Naive thymus-derived CD4-positive, alpha-beta T cell (primary cell): ENCODE results near the gene TACC2. TPM values are rescaled to one million over a fixed set of nuclear protein-coding genes. Genes with fewer than 3 reads are reported as not detected.

Experiments used
- ATAC-seq: fragments of 150-1000 bp; cut with Tn5 transposase; 2 replicates; pipeline ENCODE4 v1.10.0; 2021; ENCODE audit warnings: mild to moderate bottlenecking, moderate library complexity
- CTCF ChIA-PET: fragments of 350-600 bp; sonication (Branson Sonifier 250); formaldehyde crosslinking; loops from one replicate; lab custom pipeline; 2021; ENCODE audit warnings: antibody characterized with exemption; lab: Charles Lee
- POLR2A ChIA-PET: fragments of 350-600 bp; sonication (Branson Sonifier 250); formaldehyde crosslinking; loops from one replicate; lab custom pipeline; 2021; ENCODE audit warnings: antibody characterized with exemption, inconsistent platforms; lab: Charles Lee
- DNase-seq, 9 donors: peaks; one replicate each; pipeline versions ENCODE4 v3.0.0 to v3.0.0-alpha.2; 2020 to 2022; ENCODE audit warnings: mixed read lengths in 1 of 9
- H3K27ac ChIP-seq: one replicate; pipeline ENCODE4 v1.7.0; 2013; ENCODE audit warnings: mild to moderate bottlenecking, low read depth, low read length, moderate library complexity
- H3K27me3 ChIP-seq, 2 donors: one replicate each; pipeline ENCODE4 v1.7.0; 2013; ENCODE audit warnings: low read length in 2 of 2, mild to moderate bottlenecking in 2 of 2, moderate library complexity in 2 of 2; ENCODE audit not compliant: control insufficient read depth in 2 of 2, insufficient read depth in 2 of 2
- H3K36me3 ChIP-seq, 3 experiments: 1 replicate in 2 of 3; 2 replicates in 1 of 3; pipeline ENCODE4 v1.7.0; 2013; ENCODE audit warnings: low read length in 3 of 3, mild to moderate bottlenecking in 3 of 3, moderate library complexity in 1 of 3; ENCODE audit not compliant: insufficient read depth in 3 of 3, control insufficient read depth in 2 of 3
- H3K4me1 ChIP-seq, 2 donors: one replicate each; pipeline ENCODE4 v1.7.0; 2013; ENCODE audit warnings: low read length in 2 of 2, mild to moderate bottlenecking in 2 of 2, moderate library complexity in 1 of 2; ENCODE audit not compliant: control insufficient read depth in 2 of 2, insufficient read depth in 2 of 2
- H3K4me3 ChIP-seq: 2 replicates; pipeline ENCODE4 v1.7.0; 2013; ENCODE audit warnings: mild to moderate bottlenecking, low read length
- H3K9me3 ChIP-seq, 3 experiments: 1 replicate in 2 of 3; 2 replicates in 1 of 3; pipeline ENCODE4 v1.7.0; 2013; ENCODE audit warnings: low read length in 3 of 3; ENCODE audit not compliant: control insufficient read depth in 2 of 3
- H3K27ac Mint-ChIP-seq, 9 donors: one replicate each; pipeline ENCODE4 v1.8.0; 2020 to 2022; ENCODE audit warnings: mixed read lengths in 9 of 9, mild to moderate bottlenecking in 8 of 9, moderate library complexity in 5 of 9, inconsistent platforms in 2 of 9
- H3K27me3 Mint-ChIP-seq, 5 donors: one replicate each; pipeline ENCODE4 v1.8.0; 2021 to 2022; ENCODE audit warnings: mixed read lengths in 5 of 5, mild to moderate bottlenecking in 1 of 5
- H3K36me3 Mint-ChIP-seq, 5 donors: one replicate each; pipeline ENCODE4 v1.8.0; 2020 to 2022; ENCODE audit warnings: mixed read lengths in 5 of 5, mild to moderate bottlenecking in 3 of 5, inconsistent platforms in 1 of 5
- H3K4me1 Mint-ChIP-seq, 7 donors: one replicate each; pipeline ENCODE4 v1.8.0; 2020 to 2022; ENCODE audit warnings: mixed read lengths in 7 of 7, mild to moderate bottlenecking in 3 of 7, inconsistent platforms in 1 of 7
- H3K4me3 Mint-ChIP-seq, 10 donors: one replicate each; pipeline ENCODE4 v1.8.0; 2020 to 2022; ENCODE audit warnings: mild to moderate bottlenecking in 10 of 10, mixed read lengths in 10 of 10, moderate library complexity in 6 of 10, inconsistent platforms in 2 of 10
- H3K9me3 Mint-ChIP-seq, 11 donors: one replicate each; pipeline ENCODE4 v1.8.0; 2020 to 2022; ENCODE audit warnings: mixed read lengths in 11 of 11, mild to moderate bottlenecking in 4 of 11, inconsistent platforms in 1 of 11, moderate library complexity in 1 of 11
- intact Hi-C, 2 donors: fragments of 100-400 bp; cut with micrococcal nuclease; formaldehyde crosslinking; loops; one replicate each; pipeline ENCODE4 v1.15.1; 2023
- polyA plus RNA-seq, 2 donors: library from polyadenylated mRNA; unstranded; fragments of 300-500 nt; fragmentation: Illumina TruSeq; gene quantifications; one replicate each; pipeline ENCODE4 v1.2.3, GENCODE V29; 2021
- total RNA-seq, 6 experiments: library from RNA in 5 of 6; stranded (reverse) in 5 of 6; gene quantifications; 1 replicate in 5 of 6; 2 replicates in 1 of 6; pipeline ENCODE4 v1.2.3 and lab custom pipeline; 2021 to 2026

Gene TACC2
- total and polyA plus RNA-seq, 7 experiments from 2014 or later = 0.16 TPM; not detected in 6

DNA sequence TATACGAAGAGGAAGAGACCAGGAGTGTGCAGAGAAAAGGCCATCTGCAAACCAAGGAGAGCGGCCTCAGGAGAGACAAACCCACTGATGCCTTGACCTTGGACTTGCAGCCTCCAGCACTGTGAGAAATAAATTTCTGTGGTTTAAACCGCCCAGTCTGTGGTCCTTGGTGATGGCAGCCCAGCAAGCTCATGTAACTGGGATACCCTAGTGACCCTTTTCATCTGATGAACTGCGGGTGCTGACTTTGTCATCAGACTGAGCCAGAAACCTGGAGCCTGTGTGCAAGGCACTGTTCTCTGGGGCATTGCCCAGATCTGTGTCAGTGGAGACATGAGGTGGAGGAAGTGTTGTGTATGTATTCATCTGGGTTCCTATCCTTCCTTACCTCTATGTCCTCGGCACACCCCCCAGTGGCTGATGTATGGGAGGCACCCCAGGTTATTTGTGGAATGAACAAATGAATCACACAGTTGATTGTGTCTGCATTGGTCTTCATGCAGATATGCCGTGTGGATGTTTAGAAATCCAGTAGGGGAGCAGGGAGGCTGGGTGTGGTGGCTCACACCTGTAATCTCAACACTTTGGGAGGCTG lies 217.6 kb downstream of the TACC2 start:
- no peak for DNase-seq
- H3K9me3 ChIP-seq = no peaks in the 10 kb centered on the region
- H3K4me3 Mint-ChIP-seq = no peak overlapping the region
- no peaks in the 10 kb centered on the region for H3K4me1 Mint-ChIP-seq
- no peaks in the 10 kb centered on the region for H3K27me3 ChIP-seq
- peaks cover 0 to 11% (median 3%) of the 10 kb centered on the region in 5 donors for H3K27me3 Mint-ChIP-seq
- intact Hi-C loops = no loop called here
- no peak overlapping the region for H3K27ac Mint-ChIP-seq
- no peaks in the 10 kb centered on the region for H3K36me3 ChIP-seq
- no peak for ATAC-seq
- no peak overlapping the region for H3K27ac ChIP-seq
- H3K36me3 Mint-ChIP-seq = no peaks in the 10 kb centered on the region
- H3K4me1 ChIP-seq = no peaks in the 10 kb centered on the region
- no peak overlapping the region for H3K4me3 ChIP-seq
- H3K9me3 Mint-ChIP-seq = peaks cover 0 to 8% (median 0%) of the 10 kb centered on the region in 11 donors
- ChIA-PET CTCF (no interaction called here), POLR2A (no interaction called here)

DNA sequence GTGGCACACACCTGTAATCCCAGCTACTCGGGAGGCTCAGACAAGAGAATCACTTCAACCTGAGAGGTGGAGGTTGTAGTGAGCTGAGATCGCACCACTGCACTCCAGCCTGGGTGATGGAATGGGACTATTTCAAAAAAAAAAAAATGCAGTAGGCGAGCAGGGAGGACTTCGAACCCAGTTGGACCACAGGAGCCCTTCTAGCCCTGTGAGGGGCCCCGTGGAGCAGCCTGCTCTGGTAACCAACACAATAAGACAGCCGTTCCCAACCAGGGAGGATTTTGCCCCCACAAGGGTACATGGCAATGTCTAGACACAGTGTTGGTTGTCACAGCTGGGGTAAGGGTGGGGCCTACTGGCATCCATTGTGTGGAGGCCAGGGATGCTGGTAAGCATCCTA lies 218.2 kb downstream of the TACC2 start:
- Mint-ChIP-seq H3K27me3 (peaks cover 0 to 11% (median 3%) of the 10 kb centered on the region in 5 donors), H3K9me3 (peaks cover 0 to 8% (median 0%) of the 10 kb centered on the region in 11 donors), H3K27ac (no peak overlapping the region), H3K4me3 (no peak overlapping the region), H3K4me1 (no peaks in the 10 kb centered on the region), H3K36me3 (no peaks in the 10 kb centered on the region)
- Histone ChIP-seq H3K4me3 (no peak overlapping the region), H3K9me3 (no peaks in the 10 kb centered on the region), H3K27me3 (no peaks in the 10 kb centered on the region), H3K36me3 (no peaks in the 10 kb centered on the region), H3K4me1 (no peaks in the 10 kb centered on the region), H3K27ac (no peak overlapping the region)
- ChIA-PET POLR2A (no interaction called here), CTCF (no interaction called here)
- no peak for DNase-seq
- ATAC-seq = no peak
- intact Hi-C loops = no loop called here

DNA sequence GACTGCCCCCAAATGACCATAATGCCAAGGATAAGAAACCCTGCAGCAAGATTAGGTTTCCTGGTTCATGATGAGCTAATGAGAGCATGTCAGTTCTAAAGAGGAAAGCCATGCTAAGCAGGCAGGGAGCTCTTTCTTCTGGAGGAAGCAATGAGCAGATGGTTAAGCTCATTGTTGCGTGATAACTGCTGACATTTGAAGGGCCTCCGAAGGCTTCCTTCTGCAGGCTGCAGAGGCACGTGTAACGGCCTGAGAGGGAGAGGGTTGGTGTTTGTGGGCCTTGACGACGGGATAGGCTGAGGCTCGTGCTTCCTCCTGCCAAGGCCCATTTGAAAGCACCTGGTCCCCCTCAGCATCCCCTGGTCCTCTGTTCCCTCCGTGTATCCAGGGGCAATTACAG lies 218.6 kb downstream of the TACC2 start:
- H3K4me1 Mint-ChIP-seq = no peaks in the 10 kb centered on the region
- CTCF ChIA-PET = no interaction called here
- peaks cover 0 to 8% (median 0%) of the 10 kb centered on the region in 11 donors for H3K9me3 Mint-ChIP-seq
- peaks cover 0 to 11% (median 3%) of the 10 kb centered on the region in 5 donors for H3K27me3 Mint-ChIP-seq
- H3K9me3 ChIP-seq = no peaks in the 10 kb centered on the region
- ATAC-seq = no peak
- no peak for DNase-seq
- no peak overlapping the region for H3K4me3 ChIP-seq
- no peaks in the 10 kb centered on the region for H3K36me3 Mint-ChIP-seq
- no peaks in the 10 kb centered on the region for H3K27me3 ChIP-seq
- H3K27ac Mint-ChIP-seq = no peak overlapping the region
- no peaks in the 10 kb centered on the region for H3K36me3 ChIP-seq
- H3K4me3 Mint-ChIP-seq = no peak overlapping the region
- H3K4me1 ChIP-seq = no peaks in the 10 kb centered on the region
- POLR2A ChIA-PET = no interaction called here
- no peak overlapping the region for H3K27ac ChIP-seq
- intact Hi-C loops = no loop called here

DNA sequence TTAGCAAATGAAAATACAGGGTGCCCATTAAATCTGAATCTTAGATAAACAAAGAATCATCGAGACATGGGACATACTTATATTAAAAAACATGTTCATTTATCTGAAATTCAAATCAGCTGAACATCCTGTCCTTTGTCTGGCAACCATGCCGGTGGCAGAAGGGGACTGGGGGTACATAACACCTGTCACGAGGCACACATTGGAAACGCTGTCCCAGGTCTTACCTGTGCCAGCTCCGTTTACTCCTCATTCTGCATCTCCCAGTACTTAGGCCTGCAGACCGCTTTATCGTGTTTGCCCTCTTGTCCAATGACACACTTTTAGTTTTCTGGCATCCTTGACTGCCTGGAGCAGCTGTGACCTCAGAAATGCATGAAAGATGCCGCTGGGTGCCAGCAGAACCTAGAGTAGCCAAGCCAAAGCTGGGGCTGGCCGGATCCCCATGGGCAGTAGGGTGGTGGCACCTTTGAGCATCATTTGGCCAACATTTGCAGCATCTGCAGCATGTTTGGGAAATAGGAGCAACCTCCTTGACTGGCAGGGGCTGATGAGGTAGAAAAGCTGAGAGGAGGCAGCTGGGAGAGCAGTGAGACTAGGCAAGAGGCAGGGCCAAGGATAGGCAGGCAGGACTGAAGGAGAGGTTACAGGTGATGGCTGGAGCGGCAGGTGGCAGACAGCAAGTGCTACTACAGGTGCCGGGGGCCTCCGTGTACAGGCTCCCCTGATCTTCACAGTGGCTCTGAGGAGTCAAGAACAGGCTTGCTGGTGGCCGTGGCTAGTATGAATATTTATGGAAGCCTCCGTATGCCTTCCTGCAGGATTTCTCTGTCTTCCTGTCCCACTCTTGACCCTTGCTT lies 219.8 kb downstream of the TACC2 start:
- no peaks in the 10 kb centered on the region for H3K36me3 Mint-ChIP-seq

DNA sequence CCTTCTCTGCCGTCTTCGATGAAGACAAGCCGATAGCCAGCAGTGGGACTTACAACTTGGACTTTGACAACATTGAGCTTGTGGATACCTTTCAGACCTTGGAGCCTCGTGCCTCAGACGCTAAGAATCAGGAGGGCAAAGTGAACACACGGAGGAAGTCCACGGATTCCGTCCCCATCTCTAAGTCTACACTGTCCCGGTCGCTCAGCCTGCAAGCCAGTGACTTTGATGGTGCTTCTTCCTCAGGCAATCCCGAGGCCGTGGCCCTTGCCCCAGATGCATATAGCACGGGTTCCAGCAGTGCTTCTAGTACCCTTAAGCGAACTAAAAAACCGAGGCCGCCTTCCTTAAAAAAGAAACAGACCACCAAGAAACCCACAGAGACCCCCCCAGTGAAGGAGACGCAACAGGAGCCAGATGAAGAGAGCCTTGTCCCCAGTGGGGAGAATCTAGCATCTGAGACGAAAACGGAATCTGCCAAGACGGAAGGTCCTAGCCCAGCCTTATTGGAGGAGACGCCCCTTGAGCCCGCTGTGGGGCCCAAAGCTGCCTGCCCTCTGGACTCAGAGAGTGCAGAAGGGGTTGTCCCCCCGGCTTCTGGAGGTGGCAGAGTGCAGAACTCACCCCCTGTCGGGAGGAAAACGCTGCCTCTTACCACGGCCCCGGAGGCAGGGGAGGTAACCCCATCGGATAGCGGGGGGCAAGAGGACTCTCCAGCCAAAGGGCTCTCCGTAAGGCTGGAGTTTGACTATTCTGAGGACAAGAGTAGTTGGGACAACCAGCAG lies 221.7 kb downstream of the TACC2 start:
- H3K9me3 ChIP-seq = no peaks in the 10 kb centered on the region
- ChIA-PET POLR2A (no interaction called here), CTCF (interaction anchor here (0.6 kb wide), 1 partner anchor 22 kb away, joined by 5 read pairs; no protein-coding TSS in a partner anchor)
- no peaks in the 10 kb centered on the region for H3K36me3 ChIP-seq
- H3K27ac ChIP-seq = no peak overlapping the region
- Mint-ChIP-seq H3K36me3 (no peaks in the 10 kb centered on the region), H3K4me3 (no peak overlapping the region), H3K27me3 (peaks cover 0 to 18% (median 4%) of the 10 kb centered on the region in 5 donors), H3K4me1 (no peaks in the 10 kb centered on the region), H3K27ac (no peak overlapping the region), H3K9me3 (peaks cover 0 to 4% (median 0%) of the 10 kb centered on the region in 11 donors)
- H3K27me3 ChIP-seq = no peaks in the 10 kb centered on the region
- DNase-seq = no peak
- ATAC-seq = no peak
- H3K4me1 ChIP-seq = no peaks in the 10 kb centered on the region
- intact Hi-C loops = no loop called here
- no peak overlapping the region for H3K4me3 ChIP-seq

More for the DNA sequence above, 219.8 kb downstream of the TACC2 start:
- intact Hi-C loops = no loop called here
- Mint-ChIP-seq H3K9me3 (peaks cover 0 to 8% (median 0%) of the 10 kb centered on the region in 11 donors), H3K4me3 (no peak overlapping the region), H3K4me1 (no peaks in the 10 kb centered on the region), H3K27me3 (peaks cover 0 to 11% (median 3%) of the 10 kb centered on the region in 5 donors), H3K27ac (no peak overlapping the region)
- ATAC-seq = no peak
- H3K9me3 ChIP-seq = no peaks in the 10 kb centered on the region
- ChIA-PET CTCF (no interaction called here), POLR2A (no interaction called here)
- H3K27me3 ChIP-seq = no peaks in the 10 kb centered on the region
- H3K4me3 ChIP-seq = no peak overlapping the region
- no peaks in the 10 kb centered on the region for H3K4me1 ChIP-seq
- no peaks in the 10 kb centered on the region for H3K36me3 ChIP-seq
- no peak for DNase-seq
- no peak overlapping the region for H3K27ac ChIP-seq

DNA sequence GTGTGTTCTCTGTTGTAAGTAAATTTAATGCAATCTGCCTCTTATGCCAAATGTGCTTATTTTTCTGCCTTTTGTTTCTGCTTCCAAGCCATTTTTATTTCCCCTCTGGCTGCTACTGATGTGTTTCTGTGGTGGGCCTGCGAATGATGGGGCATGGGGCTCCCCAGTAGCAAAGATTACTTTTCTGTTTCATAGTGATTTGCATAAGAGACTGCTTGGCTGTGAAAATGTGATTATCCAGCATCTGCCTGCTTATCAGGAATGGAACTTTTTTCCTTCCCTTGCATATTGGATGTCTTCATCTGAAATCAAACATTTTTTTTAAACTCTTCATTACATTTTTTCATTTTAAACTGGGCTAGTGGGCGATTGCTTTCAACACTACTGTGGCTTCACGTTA lies 224.4 kb downstream of the TACC2 start:
- H3K4me1 Mint-ChIP-seq = no peaks in the 10 kb centered on the region
- no peaks in the 10 kb centered on the region for H3K9me3 ChIP-seq
- ATAC-seq = no peak
- no peak overlapping the region for H3K27ac ChIP-seq
- H3K36me3 ChIP-seq = no peaks in the 10 kb centered on the region
- no peak overlapping the region for H3K27ac Mint-ChIP-seq
- H3K36me3 Mint-ChIP-seq = no peaks in the 10 kb centered on the region
- intact Hi-C loops = no loop called here
- H3K4me3 ChIP-seq = no peak overlapping the region
- DNase-seq = no peak
- ChIA-PET POLR2A (no interaction called here), CTCF (no interaction called here)
- no peaks in the 10 kb centered on the region for H3K4me1 ChIP-seq
- no peaks in the 10 kb centered on the region for H3K27me3 ChIP-seq
- peaks cover 0 to 3% (median 0%) of the 10 kb centered on the region in 11 donors for H3K9me3 Mint-ChIP-seq
- H3K4me3 Mint-ChIP-seq = no peak overlapping the region
- H3K27me3 Mint-ChIP-seq = peaks cover 0 to 21% (median 8%) of the 10 kb centered on the region in 5 donors
